ENCODE results near the gene RBBP9.
"Not testable (repeated sequence)": the region's sequence is repeated elsewhere in the genome, so short reads cannot be mapped to it uniquely, and the experiment has no call there.

Gene RBBP9

GRCh38 chr20:18496740-18497592 lies at the start of gene RBBP9:
Gene RBBP9, minus strand, starts transcription at chr20:18497225. Its CDS starts 58 bp downstream, at chr20:18497167.
- DNase-seq, result peak; percentile 84 to 88

DNA sequence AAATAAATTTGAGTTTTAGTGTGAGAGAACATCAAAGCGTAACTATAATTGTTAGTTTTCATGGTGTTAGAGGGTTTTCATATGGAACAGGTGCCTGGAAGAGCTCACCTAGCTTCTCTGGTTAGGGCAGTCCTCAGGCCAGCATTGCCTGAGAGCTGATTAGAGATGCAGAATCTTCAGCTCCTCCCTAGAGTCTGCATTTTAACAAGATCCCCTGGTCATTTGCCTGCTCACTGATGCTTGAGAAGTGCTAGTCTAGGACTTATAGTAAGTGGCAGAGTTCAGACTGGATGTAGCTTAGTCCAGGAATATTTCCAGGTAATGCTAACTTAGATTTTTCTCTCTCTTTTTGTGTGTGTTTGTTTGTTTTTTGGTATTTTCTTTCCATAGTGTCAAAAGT lies 48.5 kb upstream of the RBBP9 start:
- DNase-seq, result no peak

- DNase-seq, result no peak
These were observed 46.9 kb upstream of the RBBP9 start for GRCh38 chr20:18543932-18544331.

- DNase-seq, result no peak
These were observed 46.2 kb upstream of the RBBP9 start for GRCh38 chr20:18543216-18543615.

DNA sequence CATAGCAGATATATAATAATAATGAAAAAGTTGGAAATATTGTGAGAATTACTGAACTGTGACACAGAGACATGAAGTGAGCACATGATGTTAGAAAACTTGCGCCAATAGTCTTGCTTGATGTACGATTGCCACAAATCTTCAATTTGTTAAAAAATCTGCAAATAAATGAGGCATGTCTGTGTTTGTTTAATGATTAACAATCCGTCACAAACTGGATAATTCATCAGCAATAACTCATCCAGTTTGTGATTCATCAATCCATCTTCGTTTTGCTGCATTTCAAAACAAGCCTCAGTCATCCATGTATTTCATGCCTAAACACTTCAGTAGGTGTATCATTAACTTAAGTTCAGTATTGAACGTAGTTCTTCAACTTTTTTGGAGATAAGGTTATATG lies 44.7 kb upstream of the RBBP9 start:
- DNase-seq, result no peak

DNA sequence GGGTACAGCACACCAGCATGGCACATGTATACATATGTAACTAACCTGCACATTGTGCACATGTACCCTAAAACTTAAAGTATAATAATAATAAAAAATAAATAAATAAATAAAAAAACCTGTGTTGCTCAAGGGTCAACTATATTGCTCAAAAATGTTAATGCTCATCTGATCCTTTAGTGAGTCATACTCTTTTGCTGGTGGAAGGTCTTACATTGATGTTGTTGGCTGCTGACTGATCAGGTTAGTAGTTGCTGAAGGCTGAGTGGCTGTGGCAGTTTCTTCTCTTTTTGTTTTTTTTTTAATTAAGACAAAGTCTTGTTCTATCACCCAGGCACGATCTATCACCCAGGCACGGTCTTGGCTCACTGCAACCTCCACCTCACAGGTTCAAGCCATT lies 40.6 kb upstream of the RBBP9 start:
- no peak for DNase-seq

GRCh38 chr20:18533978-18534644 lies 37.1 kb upstream of the RBBP9 start:
- DNase-seq, result no peak

DNA sequence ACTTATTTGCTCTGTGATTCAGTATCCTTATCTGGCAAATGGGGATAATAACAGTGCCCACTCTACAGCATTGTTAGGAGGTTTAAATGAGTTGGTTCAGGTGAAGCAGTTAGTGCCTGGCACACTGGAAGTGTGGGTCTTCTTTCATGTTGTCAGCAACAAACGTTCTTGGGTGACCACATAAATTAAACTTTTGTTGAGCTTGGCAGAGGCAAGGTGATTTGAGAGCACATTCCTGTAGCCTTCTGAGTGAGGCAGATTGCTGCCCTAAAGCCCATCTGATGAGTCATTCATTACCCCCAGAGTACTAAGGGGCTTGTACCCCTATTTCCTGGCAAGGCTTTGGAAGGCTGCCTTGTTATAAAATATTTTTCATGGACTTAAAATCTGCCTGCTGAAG lies 36.5 kb upstream of the RBBP9 start:
- DNase-seq, result no peak

GRCh38 chr20:18532626-18533025 lies 35.6 kb upstream of the RBBP9 start:
- no peak for DNase-seq

- DNase-seq, result no peak
These were observed 32.0 kb upstream of the RBBP9 start for GRCh38 chr20:18529041-18529440.

DNA sequence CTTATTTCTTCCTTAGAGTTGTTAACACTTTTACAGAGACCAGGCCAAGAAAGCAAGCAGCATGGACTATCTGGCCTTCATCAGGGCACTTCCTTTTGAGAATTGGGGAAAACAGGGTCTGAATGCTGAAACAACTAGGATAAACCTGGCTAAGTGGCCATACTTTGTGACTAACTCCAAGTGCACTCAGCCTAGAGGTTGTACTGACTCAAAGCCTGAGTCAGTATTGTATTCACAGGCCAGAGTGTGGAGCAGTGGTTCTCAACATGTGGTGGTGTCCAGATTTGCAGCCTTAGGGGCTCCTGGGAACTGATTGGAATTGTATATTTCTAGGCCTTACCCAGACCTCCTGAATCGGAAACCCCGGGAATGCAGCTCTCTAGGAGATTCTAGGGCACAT lies 30.8 kb upstream of the RBBP9 start:
- DNase-seq, result no peak

DNA sequence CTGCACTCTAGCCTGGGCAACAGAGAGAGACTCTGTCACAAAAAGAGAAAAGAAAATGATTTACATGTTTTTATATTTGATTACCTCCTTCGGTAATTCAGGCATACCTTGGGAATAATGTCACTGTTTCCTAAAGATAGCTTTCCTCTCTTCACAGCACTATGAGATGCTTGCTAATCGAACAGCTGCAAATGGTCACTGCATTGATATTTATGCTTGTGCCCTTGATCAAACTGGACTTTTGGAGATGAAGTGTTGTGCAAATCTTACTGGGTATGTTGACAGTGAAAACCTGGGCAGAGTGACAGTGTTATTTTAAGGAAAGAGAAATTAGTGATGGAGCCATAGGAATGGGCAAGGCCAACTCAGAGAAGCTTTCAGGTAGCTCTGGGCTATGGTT lies 30.3 kb upstream of the RBBP9 start:
- no peak for DNase-seq

- not testable (repeated sequence) for DNase-seq
These were observed 29.7 kb upstream of the RBBP9 start for GRCh38 chr20:18526761-18527160.

DNA sequence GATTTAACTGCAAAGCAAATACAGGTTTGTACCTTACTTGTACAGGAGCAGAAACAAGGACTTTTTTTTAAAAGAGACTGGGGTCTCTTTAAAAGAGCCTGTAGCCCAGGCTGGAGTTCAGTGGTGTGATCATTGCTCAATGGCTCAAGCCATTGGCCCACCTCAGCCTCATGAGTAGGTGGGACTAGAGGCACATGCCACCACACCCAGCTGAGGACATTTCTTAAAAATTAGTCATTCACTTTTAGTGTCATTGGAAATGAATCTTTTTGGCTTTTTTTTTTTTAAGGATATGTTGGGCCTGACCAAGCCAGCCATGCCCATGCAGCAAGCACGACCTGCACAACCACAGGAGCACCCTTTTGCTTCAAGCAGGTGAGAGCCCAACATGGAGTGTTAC lies 27.6 kb upstream of the RBBP9 start:
- DNase-seq, result no peak

GRCh38 chr20:18523066-18523465 lies 26.0 kb upstream of the RBBP9 start:
- DNase-seq, result no peak

GRCh38 chr20:18522066-18522465 lies 25.0 kb upstream of the RBBP9 start:
- DNase-seq, result not testable (repeated sequence)

GRCh38 chr20:18515973-18516372 lies 18.9 kb upstream of the RBBP9 start:
- DNase-seq, result no peak

DNA sequence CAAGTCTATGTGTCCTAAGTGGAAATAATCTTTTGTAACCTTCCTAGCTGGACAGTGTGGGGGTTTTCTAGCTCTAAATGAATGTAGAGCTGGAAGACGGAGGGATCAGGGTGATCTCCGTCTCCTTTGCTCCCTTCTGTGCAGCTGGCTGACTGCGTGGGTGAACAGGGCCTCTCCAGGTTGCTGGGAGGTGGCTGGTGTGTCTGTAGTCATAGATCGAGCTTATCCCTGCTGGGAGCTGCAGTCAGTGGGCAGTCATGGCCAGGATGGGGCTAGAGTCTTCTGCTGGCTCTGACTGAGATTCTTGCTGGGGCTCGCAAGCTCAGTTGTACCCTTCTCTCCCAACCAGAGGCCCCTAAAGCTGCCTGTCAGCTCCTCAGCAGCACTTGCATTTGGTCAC lies 17.1 kb upstream of the RBBP9 start:
- DNase-seq, result no peak

- no peak for DNase-seq
These were observed 16.2 kb upstream of the RBBP9 start for GRCh38 chr20:18513208-18513607.

GRCh38 chr20:18511571-18511970 lies 14.5 kb upstream of the RBBP9 start:
- no peak for DNase-seq

DNA sequence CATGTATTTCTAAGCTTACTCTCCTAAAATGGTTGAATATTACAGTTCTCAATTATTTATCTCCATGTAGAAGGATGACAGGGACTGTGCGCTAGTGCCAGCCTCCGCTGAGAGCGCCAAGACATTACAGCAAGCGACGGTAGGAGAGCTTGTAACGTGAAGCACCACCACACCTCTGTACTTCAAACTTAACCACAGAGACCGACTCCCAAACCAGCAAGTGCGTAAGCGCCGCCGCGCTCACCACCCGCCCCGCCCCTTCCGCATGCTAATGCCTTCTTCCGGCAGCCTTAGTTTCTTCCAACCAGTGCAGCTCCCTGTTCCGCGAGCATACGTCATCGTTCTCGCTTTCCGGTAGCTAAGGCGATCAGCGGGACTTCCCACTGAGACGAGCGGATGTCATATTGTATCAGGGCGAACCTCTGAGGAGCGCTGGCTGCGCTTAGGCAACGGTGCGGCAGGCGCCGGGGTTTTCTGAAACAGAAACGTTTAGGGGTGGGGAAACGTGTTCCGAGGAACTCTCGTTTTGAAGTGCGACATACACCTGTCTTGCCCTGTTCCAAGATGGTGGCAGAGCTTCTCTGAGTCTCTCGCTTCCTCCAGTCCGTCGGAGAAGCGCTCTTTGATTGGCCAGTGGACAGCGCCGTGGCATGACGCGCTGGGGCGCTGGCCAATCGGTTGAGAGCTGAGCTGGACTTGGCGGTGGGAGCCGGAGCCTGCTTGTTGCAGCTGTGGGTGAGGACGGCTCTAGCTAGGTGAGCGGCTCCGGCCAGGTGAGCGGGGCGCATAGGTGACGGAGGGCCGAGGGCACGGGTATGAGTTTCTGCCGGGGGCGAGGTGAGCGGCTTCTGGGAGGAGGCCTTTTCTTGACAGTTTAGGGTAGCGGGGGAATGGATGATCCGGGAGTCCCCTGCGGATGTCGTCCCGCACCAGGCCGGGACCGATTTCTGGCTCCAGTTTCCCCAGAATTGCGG lies 10.5 kb upstream of the RBBP9 start, which contains the start of gene SEC23B:
Gene SEC23B (plus strand): TSS at position 723 of the 974 bp plus-strand sequence. CDS start 2,896 bp downstream, outside the sequence.
- peak; percentile 98 to 99 for DNase-seq

- peak; percentile 32 to 36 for DNase-seq
These were observed 9.7 kb upstream of the RBBP9 start for GRCh38 chr20:18506744-18507143.

DNA sequence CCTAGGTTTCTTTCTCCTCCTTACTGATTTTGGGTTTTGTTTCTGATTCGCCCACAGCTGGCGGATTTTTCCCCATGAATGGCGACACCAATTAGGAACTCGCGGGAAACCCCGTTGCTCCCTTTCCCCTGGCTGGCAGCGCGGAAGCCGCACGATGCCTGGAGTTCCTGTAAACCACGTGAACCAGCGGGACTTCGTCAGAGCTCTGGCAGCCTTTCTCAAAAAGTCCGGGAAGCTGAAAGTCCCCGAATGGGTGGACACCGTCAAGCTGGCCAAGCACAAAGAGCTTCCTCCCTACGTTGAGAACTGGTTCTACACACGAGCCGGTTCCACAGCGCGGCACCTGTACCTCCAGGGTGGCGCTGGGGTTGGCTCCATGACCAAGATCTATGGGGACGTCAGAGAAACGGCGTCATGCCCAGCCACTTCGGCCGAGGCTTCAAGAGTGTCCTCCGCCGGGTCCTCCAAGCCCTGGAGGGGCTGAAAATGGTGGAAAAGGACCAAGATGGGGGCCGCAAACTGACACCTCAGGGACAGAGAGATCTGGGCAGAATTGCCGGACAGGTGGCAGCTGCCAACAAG lies 7.5 kb upstream of the RBBP9 start:
- DNase-seq, result no peak

Data from activated T-cell treated with anti-CD3 and anti-CD28 coated beads, Interleukin-2, amount 50 U/mL, for 48 hours (primary cell).